NCI-H82 (cell line): ENCODE data around the gene TRMT61A.

ENCODE experiments used
- DNase-seq: peaks from one replicate; lab custom pipeline; 2025; lab: John Stamatoyannopoulos, UW

The TRMT61A gene

DNA sequence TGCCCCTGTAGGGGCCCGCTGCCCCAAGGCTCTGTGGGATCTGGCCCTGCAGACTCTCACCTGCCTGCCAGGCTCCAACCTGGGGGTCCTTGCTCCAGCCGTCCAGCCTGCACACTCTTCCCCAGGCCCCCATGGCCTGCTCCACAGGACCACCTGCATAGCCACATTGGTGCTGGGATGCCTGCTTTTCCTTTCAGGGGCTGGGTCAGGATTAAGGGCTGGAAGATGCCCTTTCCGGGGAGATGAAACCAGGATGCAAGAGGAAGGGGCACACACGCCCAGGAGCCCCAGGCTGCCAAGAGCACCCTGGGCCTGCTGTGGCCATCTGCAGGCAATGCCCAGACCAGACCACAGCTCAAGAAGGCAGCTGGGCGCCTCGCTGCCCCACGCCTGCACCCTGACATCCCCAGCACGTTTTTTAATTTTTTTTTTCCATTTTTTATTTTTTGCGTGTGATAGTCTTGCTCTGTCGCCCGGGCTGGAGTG lies 18.5 kb downstream of the TRMT61A start:
- no peak for DNase-seq

DNA sequence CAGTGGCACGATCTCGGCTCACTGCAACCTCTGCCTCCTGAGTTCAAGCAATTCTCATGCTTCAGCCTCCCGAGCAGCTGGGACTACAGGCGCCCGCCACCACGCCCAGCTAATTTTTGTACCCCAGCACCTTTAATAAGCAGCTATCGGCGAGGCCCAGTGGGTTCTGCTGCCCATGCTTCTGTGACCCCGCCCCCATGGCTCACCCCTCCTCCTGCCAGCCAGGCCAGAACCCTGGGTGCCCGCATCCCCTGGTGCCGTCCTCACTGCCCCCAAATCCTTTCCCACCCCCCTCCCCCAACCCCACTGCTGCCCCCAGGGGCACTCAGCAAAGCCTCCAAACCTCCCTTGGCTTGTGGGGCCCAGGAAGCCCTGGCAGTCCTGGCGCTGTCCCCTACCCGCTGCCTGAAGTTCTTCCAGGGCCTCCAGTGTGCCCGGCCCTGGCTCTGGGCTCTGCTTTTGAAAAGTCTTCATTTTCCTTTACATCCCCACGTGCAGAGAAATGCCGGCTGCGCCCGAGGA lies 19.0 kb downstream of the TRMT61A start:
- no peak for DNase-seq

GRCh38 chr14:103548463-103549351 lies 19.7 kb downstream of the TRMT61A start:
- DNase-seq = no peak

GRCh38 chr14:103549361-103550311 lies 20.6 kb downstream of the TRMT61A start:
- no peak for DNase-seq

- DNase-seq = no peak
Measured at GRCh38 chr14:103550451-103551337, 21.7 kb downstream of the TRMT61A start.

- DNase-seq = no peak
Measured at GRCh38 chr14:103551338-103551762, 22.4 kb downstream of the TRMT61A start.

- DNase-seq = no peak
Measured at GRCh38 chr14:103552011-103552845, 23.2 kb downstream of the TRMT61A start.

DNA sequence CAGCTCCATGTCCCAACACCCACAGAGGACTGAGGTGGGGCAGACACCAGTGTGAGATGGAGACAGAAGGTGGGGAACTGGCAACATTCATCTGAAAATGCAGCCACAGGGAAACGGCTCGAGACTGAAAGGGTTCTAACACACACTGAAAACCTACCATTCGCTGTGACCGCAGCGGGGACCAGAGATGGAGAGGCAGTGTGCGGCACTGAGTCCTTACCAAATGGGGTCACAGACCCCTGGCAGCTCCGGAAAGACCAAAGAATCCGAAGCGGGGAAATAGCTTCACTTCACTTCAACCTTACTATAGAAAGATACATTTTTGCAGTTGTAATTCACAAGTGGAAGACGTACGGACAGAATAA lies 23.8 kb downstream of the TRMT61A start:
- DNase-seq = no peak

DNA sequence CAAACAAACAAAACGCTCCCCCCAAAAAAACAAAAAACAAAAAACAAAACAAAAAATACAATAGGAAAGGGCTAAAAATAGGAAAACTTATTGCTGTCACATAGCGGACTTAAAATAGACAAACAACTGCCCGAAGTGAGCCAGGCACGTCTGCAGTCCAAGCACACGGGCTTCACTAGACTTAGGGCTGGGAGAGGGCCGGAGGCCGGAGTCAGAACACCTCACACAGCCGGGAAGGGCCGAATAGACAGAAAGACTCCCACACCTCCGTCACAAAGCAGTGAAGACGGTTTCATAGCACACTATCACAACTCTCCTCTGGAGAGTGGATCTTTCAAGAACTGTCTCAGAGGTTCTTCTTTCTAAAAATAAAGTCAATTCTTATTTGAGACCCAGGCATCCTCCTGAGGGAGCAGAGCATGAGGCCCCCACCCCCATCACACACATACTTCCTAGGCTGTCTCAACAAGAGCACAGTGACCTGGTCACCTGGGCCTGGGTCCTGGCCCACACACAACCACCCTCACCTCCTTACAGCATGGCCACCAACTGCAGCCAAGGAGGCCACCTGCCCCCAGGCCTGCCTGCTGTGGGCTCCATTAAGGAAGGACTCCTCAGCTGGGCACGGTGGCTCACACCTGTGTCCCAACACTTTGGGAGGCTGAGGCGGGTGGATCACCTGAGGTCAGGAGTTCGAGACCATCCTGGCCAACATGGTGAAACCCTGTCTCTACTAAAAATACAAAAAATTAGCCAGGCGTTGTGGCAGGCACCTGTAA lies 26.8 kb downstream of the TRMT61A start:
- DNase-seq = no peak

DNA sequence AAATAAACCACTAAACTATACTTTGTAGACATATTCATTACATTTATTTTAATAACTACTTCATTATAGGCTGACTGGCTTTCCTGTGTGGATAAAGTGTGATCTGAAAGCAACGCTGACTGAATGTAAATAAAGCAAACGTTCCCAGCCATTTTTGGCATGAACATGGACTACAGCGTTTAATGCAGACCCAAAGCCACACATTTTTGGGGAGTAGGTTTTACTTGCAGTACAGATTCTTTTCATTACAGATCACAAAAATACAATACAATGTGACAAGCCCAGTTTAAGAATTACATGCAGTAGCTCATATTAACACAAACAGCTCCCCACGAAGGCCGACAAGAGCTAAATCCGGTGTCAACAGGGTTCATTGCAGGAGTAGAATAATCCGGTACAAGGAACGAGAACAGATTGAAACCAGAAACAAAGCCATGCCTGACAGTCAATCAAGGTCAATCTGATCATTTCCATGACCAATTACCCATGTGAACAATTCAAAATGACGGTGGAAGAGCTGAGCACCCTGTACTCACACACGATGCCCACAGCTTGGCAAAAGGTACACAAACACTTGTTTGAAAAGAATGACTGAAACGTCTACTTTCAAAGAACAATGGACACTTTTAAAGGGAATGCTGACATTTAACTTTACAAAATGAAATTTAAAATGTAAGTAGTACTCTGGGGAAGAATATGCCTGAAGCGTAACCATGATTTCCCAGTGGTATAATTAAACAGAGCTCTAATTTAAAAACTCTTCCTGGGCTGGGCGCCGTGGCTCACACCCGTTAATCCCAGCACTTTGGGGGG lies 28.2 kb downstream of the TRMT61A start:
- DNase-seq = peak; percentile 72

DNA sequence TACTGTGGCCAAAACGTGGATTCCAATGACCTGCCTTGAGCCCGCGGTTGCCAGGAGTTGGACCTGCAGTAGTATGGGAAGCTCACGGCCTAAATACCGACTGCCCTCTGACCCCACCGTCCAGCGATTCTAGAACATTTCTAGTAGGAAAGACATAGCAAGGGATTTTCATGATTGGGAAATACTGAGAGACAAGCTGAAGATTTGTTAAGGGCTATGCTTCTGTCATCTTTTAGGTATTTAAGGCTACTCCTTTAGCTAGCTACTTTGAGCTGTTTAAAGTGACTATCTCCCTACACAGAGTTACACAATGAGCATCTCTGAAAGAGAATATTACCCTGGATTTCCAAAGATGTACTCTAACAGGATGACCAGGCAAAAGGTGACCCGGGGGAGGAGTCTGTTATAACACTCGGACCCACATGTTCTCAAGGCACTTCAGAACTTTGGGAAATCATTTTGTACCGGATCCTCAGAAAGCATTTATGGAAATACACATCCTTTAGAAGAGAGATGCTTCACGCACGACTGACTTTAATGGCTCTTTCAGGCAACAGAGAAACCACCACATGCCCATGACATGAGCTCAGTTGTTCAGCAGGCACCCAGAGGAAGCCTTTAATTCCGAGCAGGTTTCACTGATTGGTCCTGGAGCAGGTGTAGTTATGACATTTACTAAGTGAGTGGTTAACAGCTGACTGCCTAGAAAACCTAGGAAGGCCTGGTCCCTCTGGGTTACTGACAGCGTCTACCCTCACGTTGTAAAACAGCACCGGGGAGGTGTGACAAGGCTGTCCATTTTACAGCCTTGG lies 29.3 kb downstream of the TRMT61A start:
- no peak for DNase-seq

DNA sequence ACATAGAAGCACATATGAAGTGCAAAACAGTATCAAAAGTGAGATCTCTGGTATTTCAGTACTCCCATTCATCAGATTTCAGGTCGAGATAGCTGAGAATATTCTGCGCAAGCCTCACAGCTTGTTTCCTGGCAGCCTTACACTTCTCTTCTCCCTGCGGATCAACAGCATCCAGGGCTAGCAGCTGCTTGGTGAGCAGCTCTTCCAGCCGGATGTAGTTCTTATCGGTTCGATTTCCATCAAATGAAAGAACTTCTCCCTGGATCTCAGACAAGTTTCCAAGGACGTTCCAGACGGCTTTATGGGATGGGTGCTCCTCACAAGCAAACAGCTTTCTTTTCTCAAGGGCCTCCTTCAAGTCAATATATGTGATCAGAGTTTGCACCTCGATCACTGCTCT lies 30.8 kb downstream of the TRMT61A start:
- no peak for DNase-seq

DNA sequence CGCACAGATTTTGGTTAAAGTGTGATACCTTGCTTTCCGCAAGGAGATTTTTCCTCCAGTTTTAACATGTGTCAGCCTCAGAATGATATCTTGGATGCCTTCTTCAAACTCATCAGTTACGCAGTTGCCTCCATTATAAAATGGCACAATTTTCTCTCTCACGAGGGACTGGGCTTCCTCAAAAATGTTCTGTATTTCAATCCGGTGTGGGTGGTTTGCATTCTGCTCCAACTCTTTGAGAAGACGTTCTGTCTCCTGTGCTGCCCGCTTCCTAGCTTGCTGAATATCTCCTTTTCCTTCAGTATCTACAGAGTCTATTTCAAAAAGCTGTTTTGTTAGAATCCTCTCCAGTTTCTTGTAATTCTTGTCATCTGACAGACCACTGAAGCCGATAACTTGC lies 31.7 kb downstream of the TRMT61A start:
- DNase-seq = no peak

DNA sequence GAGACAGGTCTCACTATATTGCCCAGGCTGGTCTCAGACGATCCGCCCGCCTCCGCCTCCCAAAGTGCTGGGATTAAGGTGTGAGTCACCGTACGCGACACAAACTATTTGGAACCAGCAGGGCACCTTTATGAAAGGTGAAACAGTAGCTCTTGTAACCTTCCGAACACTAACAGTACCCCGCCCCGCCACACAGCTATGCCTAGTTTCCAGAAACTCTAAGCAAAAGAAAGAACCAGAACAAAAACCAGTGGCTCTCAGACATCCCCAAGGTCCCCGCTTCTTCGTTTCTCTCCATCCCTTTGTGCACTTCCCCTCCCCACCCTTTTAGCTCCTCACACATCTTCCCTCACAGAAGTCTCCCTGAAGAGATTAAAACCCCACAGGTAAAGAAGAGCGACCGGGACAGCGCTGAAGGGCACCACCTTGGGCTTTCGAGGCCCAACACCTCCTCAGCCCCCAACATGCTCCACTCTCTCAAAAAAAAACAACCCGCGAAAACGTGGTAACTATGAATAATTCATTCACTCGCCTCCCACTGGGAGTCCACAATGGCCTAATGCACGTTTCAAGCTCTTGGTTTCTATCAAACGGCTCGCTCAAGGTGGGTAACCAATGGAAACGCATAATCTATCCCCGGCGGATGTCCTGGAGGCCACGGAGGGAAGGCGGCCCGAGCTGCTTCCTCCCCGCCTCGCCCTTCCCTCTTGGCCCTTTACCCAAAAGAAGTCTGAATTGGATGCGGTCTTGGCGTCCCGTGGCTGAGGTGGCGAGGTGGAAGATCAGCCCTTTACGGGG lies 32.6 kb downstream of the TRMT61A start:
- peak; percentile 22 for DNase-seq

DNA sequence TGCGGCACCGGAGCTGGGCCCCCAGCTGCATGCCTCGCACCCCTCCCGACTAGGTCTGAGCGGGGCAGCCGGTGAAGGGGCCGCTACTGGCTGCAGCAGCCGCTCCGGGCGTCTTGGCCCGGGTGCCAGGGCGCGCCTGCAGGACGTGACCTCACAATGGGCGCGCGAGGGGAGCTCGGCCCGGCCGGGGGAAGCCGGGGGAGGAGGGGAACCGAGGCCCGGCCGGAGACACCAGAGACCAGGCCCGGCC lies 33.1 kb downstream of the TRMT61A start:
- no peak for DNase-seq

- peak; percentile 89 for DNase-seq
Measured at GRCh38 chr14:103562429-103563225, 33.6 kb downstream of the TRMT61A start, which contains the start of the genes BAG5 and COA8. Gene BAG5, minus strand, starts transcription at chr14:103562657. Its CDS starts 1,493 bp downstream, at chr14:103561164. Gene COA8, plus strand, starts transcription at chr14:103562960. Its CDS starts 42 bp downstream, at chr14:103563002.
